Stimulated activated CD8-positive, alpha-beta memory T cell treated with anti-CD3 and anti-CD28 coated beads, Interleukin-15, amount 100 ng/mL, for 24 hours (primary cell): ENCODE data around the gene KRTAP24-1.

Experiments
- DNase-seq: peaks from one replicate; pipeline ENCODE4 v3.0.0-alpha.2; 2020; ENCODE audit warnings: low read depth

KRTAP24-1 gene

DNA sequence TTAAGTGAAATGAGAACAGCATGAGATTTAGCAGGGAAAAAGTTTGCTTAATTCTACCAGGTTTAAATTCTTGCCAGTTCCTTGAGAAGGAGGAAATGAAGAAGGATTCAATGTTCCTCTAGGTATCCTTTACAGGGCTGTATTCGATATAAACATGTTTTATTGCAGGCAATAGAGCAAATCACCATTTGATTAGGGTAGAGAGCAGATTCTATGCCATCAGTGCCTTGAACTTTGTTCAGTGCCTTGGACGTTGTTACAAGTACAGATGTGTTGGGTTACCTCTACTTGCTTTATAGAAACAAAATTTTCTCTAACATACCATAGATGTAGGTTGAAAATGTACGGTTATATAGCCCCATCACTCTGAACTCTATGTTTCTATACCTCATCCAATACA is 48.7 kb downstream of the KRTAP24-1 start:
- no peak for DNase-seq

GRCh38 chr21:30233228-30234020 is 49.3 kb downstream of the KRTAP24-1 start:
- no peak for DNase-seq

DNA sequence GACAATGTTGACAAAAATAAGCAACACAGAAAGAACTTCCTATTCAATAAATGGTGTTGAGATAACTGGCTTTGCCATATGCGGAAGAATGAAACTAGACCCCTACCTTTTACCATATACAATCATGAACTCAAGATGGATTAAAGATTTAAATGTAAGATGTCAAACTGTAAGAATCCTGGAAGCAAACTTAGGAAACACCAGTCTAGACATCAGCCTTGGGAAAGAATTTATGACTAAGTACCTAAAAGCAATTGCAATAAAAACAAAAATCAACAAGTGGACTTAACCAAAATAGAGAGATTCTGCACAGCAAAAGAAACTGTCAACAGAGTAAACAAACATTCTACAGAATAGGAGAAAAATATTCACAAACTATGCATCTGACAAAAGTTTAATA is 50.7 kb downstream of the KRTAP24-1 start:
- no peak for DNase-seq
